SK-N-SH treated with all-trans-retinoic acid at 6 μM for 48 hours (cell line): ENCODE measurements around the gene MTA3.

Experiments
- PPARA ChIP-seq: fragments of 250-450 bp; sonication (Bioruptor Pico); IDR thresholded peaks from 2 replicates; pipeline ENCODE4 v1.5.0; 2020; ENCODE audit warnings: mild to moderate bottlenecking, borderline replicate concordance
- RARB ChIP-seq: fragments of 250-450 bp; sonication (Bioruptor Pico); IDR thresholded peaks from 2 replicates; pipeline ENCODE4 v1.8.0; 2021; ENCODE audit warnings: mild to moderate bottlenecking, moderate library complexity
- ZNF565 ChIP-seq: fragments of 450-650 bp; formaldehyde crosslinking; conservative IDR thresholded peaks from 2 replicates; pipeline ENCODE4 v1.5.0; 2020; ENCODE audit warnings: low read depth, mild to moderate bottlenecking, moderate library complexity

GRCh38 chr2:42787788-42788477 is 219.5 kb downstream of the MTA3 start:
- no peak for TF ChIP-seq ZNF565 (CRISPR knock-in tag)
- no peak for TF ChIP-seq PPARA (CRISPR knock-in tag)
- TF ChIP-seq RARB (CRISPR knock-in tag), result no peak
